Epithelial cell of proximal tubule (primary cell): ENCODE measurements around the gene FBXO30. TPM values are rescaled to one million over a fixed set of nuclear protein-coding genes. Genes with fewer than 3 reads are reported as not detected.

ENCODE experiments used
- DNase-seq: peaks from one replicate; pipeline ENCODE4 v3.0.0-alpha.2; 2011; ENCODE audit warnings: low read depth
- H3K4me3 ChIP-seq: 2 replicates; pipeline ENCODE4 v1.5.1; 2011; ENCODE audit warnings: low read depth, mild to moderate bottlenecking, low read length
- total RNA-seq: library from RNA; depleted of rRNA; stranded (reverse); fragments of >200 nt; gene quantifications from 2 replicates; pipeline ENCODE4 v1.2.3, GENCODE V29; 2015
- TF ChIP-seq, protein P1 (sequence below): conservative IDR thresholded peaks from 2 replicates; pipeline ENCODE4 v1.5.1; 2012; ENCODE audit warnings: low read depth, mild to moderate bottlenecking, low read length

Gene FBXO30
- total RNA-seq, 1 donor from 2014 or later = 4.3 TPM

DNA sequence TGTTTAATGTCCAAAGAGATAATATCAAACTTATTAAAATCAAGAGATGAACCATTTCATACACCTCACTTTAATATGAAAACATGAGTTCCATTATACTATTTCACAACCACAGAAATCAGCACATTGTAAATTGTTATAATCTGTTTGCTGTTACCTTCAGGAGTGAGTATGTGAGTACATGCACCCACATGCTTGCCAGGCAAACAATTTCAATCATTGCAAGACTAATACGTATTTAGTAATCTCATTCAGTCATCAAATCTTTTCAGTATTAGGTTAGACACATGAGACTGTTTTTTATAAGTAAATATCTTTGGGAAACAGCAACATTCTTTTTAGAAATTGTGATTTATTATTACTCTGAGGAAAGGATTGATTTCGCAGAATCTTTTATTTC is 70.0 kb downstream of the FBXO30 start:
- DNase-seq = no peak
- H3K4me3 ChIP-seq = no peak overlapping the region
- TF ChIP-seq, protein P1, sequence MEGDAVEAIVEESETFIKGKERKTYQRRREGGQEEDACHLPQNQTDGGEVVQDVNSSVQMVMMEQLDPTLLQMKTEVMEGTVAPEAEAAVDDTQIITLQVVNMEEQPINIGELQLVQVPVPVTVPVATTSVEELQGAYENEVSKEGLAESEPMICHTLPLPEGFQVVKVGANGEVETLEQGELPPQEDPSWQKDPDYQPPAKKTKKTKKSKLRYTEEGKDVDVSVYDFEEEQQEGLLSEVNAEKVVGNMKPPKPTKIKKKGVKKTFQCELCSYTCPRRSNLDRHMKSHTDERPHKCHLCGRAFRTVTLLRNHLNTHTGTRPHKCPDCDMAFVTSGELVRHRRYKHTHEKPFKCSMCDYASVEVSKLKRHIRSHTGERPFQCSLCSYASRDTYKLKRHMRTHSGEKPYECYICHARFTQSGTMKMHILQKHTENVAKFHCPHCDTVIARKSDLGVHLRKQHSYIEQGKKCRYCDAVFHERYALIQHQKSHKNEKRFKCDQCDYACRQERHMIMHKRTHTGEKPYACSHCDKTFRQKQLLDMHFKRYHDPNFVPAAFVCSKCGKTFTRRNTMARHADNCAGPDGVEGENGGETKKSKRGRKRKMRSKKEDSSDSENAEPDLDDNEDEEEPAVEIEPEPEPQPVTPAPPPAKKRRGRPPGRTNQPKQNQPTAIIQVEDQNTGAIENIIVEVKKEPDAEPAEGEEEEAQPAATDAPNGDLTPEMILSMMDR = no peak

Other genes starting within 250 kb of the FBXO30 start
- gene EPM2A, start 79.3 kb downstream of the FBXO30 start, total RNA-seq = 3.0 and 6.2 TPM in 2 replicates
- gene SHPRH, start 149.6 kb upstream of the FBXO30 start, total RNA-seq = 7.3 and 8.0 TPM in 2 replicates
- 0.51 TPM in 1 of 2 replicates, not detected in the other for gene GRM1, start 214.3 kb upstream of the FBXO30 start, total RNA-seq